H1 (cell line): ENCODE data around the gene RILPL1. TPM values are rescaled to one million over a fixed set of nuclear protein-coding genes. Genes with fewer than 3 reads are reported as not detected.
"Not testable (repeated sequence)": the region's sequence is repeated elsewhere in the genome, so short reads cannot be mapped to it uniquely, and the experiment has no call there.

Experiments used
- CTCF ChIA-PET: fragments of 300-600 bp; sonication (Branson Sonifier 250); formaldehyde crosslinking; loops from one replicate; lab custom pipeline; 2021; ENCODE audit not compliant: partially characterized antibody; lab: Charles Lee
- POLR2A ChIA-PET: fragments of 300-600 bp; sonication (Branson Sonifier 250); formaldehyde crosslinking; loops from one replicate; lab custom pipeline; 2021; ENCODE audit warnings: inconsistent platforms; ENCODE audit not compliant: partially characterized antibody; lab: Charles Lee
- DNase-seq, 2 experiments: peaks; one replicate each; pipeline versions ENCODE4 v3.0.0 to v3.0.0-alpha.2; 2010 to 2022; ENCODE audit warnings: low spot score in 2 of 2, low read depth in 1 of 2, mixed read lengths in 1 of 2
- FAIRE-seq: peaks from 2 replicates; lab custom pipeline; 2011; peaks lifted over from hg19 to GRCh38; lab: Jason Lieb, UNC
- H2AFZ ChIP-seq: 2 replicates; pipeline ENCODE4 v1.8.1; 2012; ENCODE audit warnings: low read length, inconsistent platforms
- H2AK5ac ChIP-seq: 2 replicates; pipeline ENCODE4 v1.6.1; 2013; ENCODE audit warnings: low read depth, low read length
- H2BK120ac ChIP-seq: replicated peaks from 2 replicates; pipeline ENCODE3; 2013; ENCODE audit warnings: low read depth, low read length, inconsistent platforms
- H2BK12ac ChIP-seq: 2 replicates; pipeline ENCODE4 v1.6.1; 2013; ENCODE audit warnings: low read depth, low read length
- H2BK15ac ChIP-seq: 2 replicates; pipeline ENCODE4 v1.6.1; 2013; ENCODE audit warnings: low read length
- H2BK20ac ChIP-seq: 2 replicates; pipeline ENCODE4 v1.6.1; 2013; ENCODE audit warnings: low read length
- H2BK5ac ChIP-seq: 2 replicates; pipeline ENCODE4 v1.6.1; 2013; ENCODE audit warnings: low read depth, low read length
- H3K14ac ChIP-seq: 2 replicates; pipeline ENCODE4 v1.6.1; 2013; ENCODE audit warnings: inconsistent platforms; ENCODE audit not compliant: insufficient read length
- H3K18ac ChIP-seq: 2 replicates; pipeline ENCODE4 v1.6.1; 2013; ENCODE audit warnings: low read length; ENCODE audit errors: extremely low read depth
- H3K23ac ChIP-seq: 2 replicates; pipeline ENCODE4 v1.6.1; 2013; ENCODE audit warnings: inconsistent platforms; ENCODE audit not compliant: insufficient read length
- H3K23me2 ChIP-seq: 2 replicates; pipeline ENCODE4 v1.6.1; 2013; ENCODE audit warnings: low read depth, low read length
- H3K27ac ChIP-seq: 2 replicates; pipeline ENCODE4 v1.6.1; 2011; ENCODE audit warnings: low read depth, low read length, inconsistent platforms
- H3K27me3 ChIP-seq, 4 experiments: replicated peaks in 1 of 4; 1 replicate in 1 of 4; 2 replicates in 3 of 4; pipeline versions ENCODE4 v1.6.1 to v1.8.1; 2011 to 2013; ENCODE audit warnings: low read length in 3 of 4, mild to moderate bottlenecking in 3 of 4, inconsistent platforms in 2 of 4, mixed read lengths in 2 of 4, moderate library complexity in 1 of 4; ENCODE audit not compliant: control insufficient read depth in 3 of 4, insufficient read depth in 3 of 4; ENCODE audit errors: extremely low read depth in 1 of 4
- H3K36me3 ChIP-seq, 4 experiments: 2 replicates each; pipeline versions ENCODE4 v1.6.1 to v1.8.1; 2011 to 2013; ENCODE audit warnings: mild to moderate bottlenecking in 4 of 4, low read length in 3 of 4, moderate library complexity in 2 of 4, control low read depth in 1 of 4, inconsistent platforms in 1 of 4; ENCODE audit not compliant: insufficient read depth in 4 of 4, control insufficient read depth in 2 of 4
- H3K4ac ChIP-seq: replicated peaks from 2 replicates; pipeline ENCODE3; 2013; ENCODE audit warnings: low read length, low read depth, mixed read lengths, inconsistent platforms; ENCODE audit not compliant: insufficient read length
- H3K4me1 ChIP-seq, 4 experiments: replicated peaks in 1 of 4; 1 replicate in 1 of 4; 2 replicates in 3 of 4; pipeline versions ENCODE4 v1.6.1 to v1.8.1; 2011 to 2013; ENCODE audit warnings: low read length in 3 of 4, inconsistent platforms in 2 of 4, mixed read lengths in 1 of 4; ENCODE audit not compliant: insufficient read depth in 4 of 4, control insufficient read depth in 3 of 4
- H3K4me2 ChIP-seq, 2 experiments: 2 replicates each; pipeline versions ENCODE4 v1.6.1 to v1.8.1; 2011 to 2013; ENCODE audit warnings: low read depth in 2 of 2, low read length in 2 of 2, control low read depth in 1 of 2, inconsistent platforms in 1 of 2, mild to moderate bottlenecking in 1 of 2; ENCODE audit not compliant: insufficient read depth in 1 of 2
- H3K4me3 ChIP-seq, 4 experiments: fragments of 200-600, 300-600 bp in 1 of 4; sonication (generic), shearing (Covaris generic), sonication (Bioruptor Twin) in 1 of 4; 2 replicates each; pipeline versions ENCODE4 v1.5.1 to v1.8.1; 2011 to 2016; ENCODE audit warnings: low read length in 4 of 4, low read depth in 3 of 4, control low read depth in 2 of 4, inconsistent platforms in 2 of 4, mild to moderate bottlenecking in 2 of 4, mixed read lengths in 1 of 4, moderate library complexity in 1 of 4; ENCODE audit not compliant: insufficient read depth in 2 of 4; ENCODE audit errors: extremely low read depth in 1 of 4
- H3K56ac ChIP-seq: replicated peaks from 2 replicates; pipeline ENCODE3; 2013; ENCODE audit warnings: low read depth, mild to moderate bottlenecking, mixed read lengths, low read length, inconsistent platforms; ENCODE audit not compliant: insufficient read length
- H3K79me1 ChIP-seq: 2 replicates; pipeline ENCODE4 v1.6.1; 2013; ENCODE audit warnings: low read depth, low read length, control low read depth
- H3K79me2 ChIP-seq, 2 experiments: 2 replicates each; pipeline versions ENCODE4 v1.6.1 to v1.8.1; 2012 to 2013; ENCODE audit warnings: low read length in 2 of 2, mild to moderate bottlenecking in 2 of 2, inconsistent platforms in 1 of 2; ENCODE audit not compliant: insufficient read depth in 2 of 2, control insufficient read depth in 1 of 2
- H3K9ac ChIP-seq, 4 experiments: replicated peaks in 1 of 4; 1 replicate in 1 of 4; 2 replicates in 3 of 4; pipeline versions ENCODE4 v1.6.1 to v1.8.1; 2011 to 2013; ENCODE audit warnings: low read depth in 3 of 4, low read length in 3 of 4, control low read depth in 2 of 4, mild to moderate bottlenecking in 2 of 4, moderate library complexity in 2 of 4, inconsistent platforms in 1 of 4; ENCODE audit errors: extremely low read depth in 1 of 4
- H3K9me3 ChIP-seq, 2 experiments: 2 replicates each; pipeline versions ENCODE4 v1.6.1 to v1.8.1; 2012 to 2013; ENCODE audit warnings: mild to moderate bottlenecking in 2 of 2, moderate library complexity in 2 of 2, control low read depth in 1 of 2, inconsistent platforms in 1 of 2, low read depth in 1 of 2, low read length in 1 of 2, mixed read lengths in 1 of 2; ENCODE audit not compliant: insufficient read depth in 2 of 2
- H4K20me1 ChIP-seq, 2 experiments: replicated peaks in 1 of 2; 2 replicates each; pipeline versions ENCODE3 to v1.8.1; 2011 to 2013; ENCODE audit warnings: inconsistent platforms in 2 of 2, low read length in 2 of 2, mild to moderate bottlenecking in 1 of 2; ENCODE audit not compliant: insufficient read depth in 2 of 2, control insufficient read depth in 1 of 2
- H4K5ac ChIP-seq: 2 replicates; pipeline ENCODE4 v1.6.1; 2013; ENCODE audit warnings: low read length, low read depth, mixed read lengths, inconsistent platforms; ENCODE audit not compliant: insufficient read length
- H4K8ac ChIP-seq: 2 replicates; pipeline ENCODE4 v1.8.0; 2013; ENCODE audit warnings: mild to moderate bottlenecking, moderate library complexity, low read length, inconsistent platforms; ENCODE audit not compliant: insufficient read depth; ENCODE audit errors: extremely low read depth
- H4K91ac ChIP-seq: replicated peaks from 2 replicates; pipeline ENCODE3; 2013; ENCODE audit warnings: low read length, mixed read lengths, inconsistent platforms; ENCODE audit not compliant: insufficient read length
- WGBS, 2 experiments: shearing (Covaris generic) in 1 of 2; methylation state at CpG; one replicate each; pipeline versions ENCODE4 v1.1.6 to v1.1.7; 2013 to 2015; ENCODE audit warnings: low lambda C conversion rate in 2 of 2, mixed read lengths in 2 of 2, inconsistent platforms in 1 of 2, low coverage in 1 of 2, missing lambda C conversion rate in 1 of 2; ENCODE audit not compliant: insufficient replicate concordance in 2 of 2, insufficient coverage in 1 of 2, insufficient read length in 1 of 2; ENCODE audit errors: extremely low coverage in 1 of 2, missing lambda C conversion rate in 1 of 2; 5-methylcytosine and 5-hydroxymethylcytosine counted together
- polyA plus RNA-seq, 7 experiments: library from polyadenylated mRNA; depleted of rRNA in 3 of 7; stranded (reverse) in 5 of 7; unstranded in 2 of 7; fragments of >200 nt in 5 of 7; fragments of 200-250 nt in 2 of 7; gene quantifications; 1 replicate in 5 of 7; 2 replicates in 1 of 7; 4 replicates in 1 of 7; pipeline versions ENCODE4 v1.2.1 to v1.2.3, GENCODE V29; 2011 to 2013; ENCODE audit warnings: missing spikeins in 2 of 7, mixed read lengths in 2 of 7
- total RNA-seq: library from RNA; stranded (reverse); fragmentation: NEBNext Ultra II Directional; extraction: Animal tissue kit (Norgen Biotek cat#: 25700); gene quantifications from 2 replicates; pipeline ENCODE4 v1.2.1, GENCODE V29; 2021

Gene RILPL1
- total and polyA plus RNA-seq, 2 of the 8 experiments (the other 6 are each of a cell fraction or from before 2014, with no cell fraction given): 6.7 to 9.4 TPM

GRCh38 chr12:123578829-123579228 is 45.3 kb upstream of the RILPL1 start:
- H2BK120ac ChIP-seq, FAIRE-seq, H4K20me1 ChIP-seq, H2BK20ac ChIP-seq, H3K4me2 ChIP-seq, H2BK12ac ChIP-seq, H2AFZ ChIP-seq, H3K4me3 ChIP-seq, H3K4me1 ChIP-seq, H4K91ac ChIP-seq, H3K9ac ChIP-seq, H3K23me2 ChIP-seq, H3K23ac ChIP-seq, POLR2A ChIA-PET, H2AK5ac ChIP-seq, H2BK5ac ChIP-seq, DNase-seq, H3K18ac ChIP-seq, H3K27ac ChIP-seq, H3K9me3 ChIP-seq, H2BK15ac ChIP-seq, H3K79me2 ChIP-seq, H3K56ac ChIP-seq, H3K79me1 ChIP-seq, H3K4ac ChIP-seq, H3K36me3 ChIP-seq, H3K27me3 ChIP-seq, H3K14ac ChIP-seq, H4K8ac ChIP-seq, H4K5ac ChIP-seq: not testable (repeated sequence)
- WGBS, 2 experiments: 94% methylated on average over 4 of the region's 4 CpGs; no CpG with 5 or more reads in 1 of the 2 experiments
- CTCF ChIA-PET: interaction anchor here (0.6 to 1.3 kb wide), 6 partner anchors 8 to 309 kb away, joined by 3 read pairs; no protein-coding TSS in a partner anchor
